ENCODE results near the gene CFAP221. TPM values are rescaled to one million over a fixed set of nuclear protein-coding genes. Genes with fewer than 3 reads are reported as not detected.
"Not testable (repeated sequence)": the region's sequence is repeated elsewhere in the genome, so short reads cannot be mapped to it uniquely, and the experiment has no call there.

The CFAP221 gene
- total RNA-seq, 1 donor = not detected

GRCh38 chr2:119606674-119607073 lies 62.4 kb downstream of the CFAP221 start:
- no peak for DNase-seq (ENCODE audit: low read depth)
- no peak for TF ChIP-seq CTCF (IDR thresholded peaks at IDR 0.05; ENCODE audit: insufficient read depth, low read length)
- H3K4me3 ChIP-seq (ENCODE audit: low read depth, low read length) = no peak overlapping the region

- no peak for TF ChIP-seq CTCF (IDR thresholded peaks at IDR 0.05; ENCODE audit: insufficient read depth, low read length)
- H3K4me3 ChIP-seq (ENCODE audit: low read depth, low read length) = no peak overlapping the region
- no peak for DNase-seq (ENCODE audit: low read depth)
Measured at GRCh38 chr2:119608553-119608952, 64.3 kb downstream of the CFAP221 start.

GRCh38 chr2:119609337-119609736 lies 65.1 kb downstream of the CFAP221 start:
- TF ChIP-seq CTCF (IDR thresholded peaks at IDR 0.05; ENCODE audit: insufficient read depth, low read length) = no peak
- no peak for DNase-seq (ENCODE audit: low read depth)
- no peak overlapping the region for H3K4me3 ChIP-seq (ENCODE audit: low read depth, low read length)

- not testable (repeated sequence) for DNase-seq (ENCODE audit: low read depth)
Measured at GRCh38 chr2:119614140-119614539, 69.9 kb downstream of the CFAP221 start.

GRCh38 chr2:119616421-119616820 lies 72.2 kb downstream of the CFAP221 start:
- no peak for DNase-seq (ENCODE audit: low read depth)
- no peak for TF ChIP-seq CTCF (IDR thresholded peaks at IDR 0.05; ENCODE audit: insufficient read depth, low read length)
- no peak overlapping the region for H3K4me3 ChIP-seq (ENCODE audit: low read depth, low read length)

More at GRCh38 chr2:119614140-119614539, 69.9 kb downstream of the CFAP221 start:
- H3K4me3 ChIP-seq (ENCODE audit: low read depth, low read length) = not testable (repeated sequence)

GRCh38 chr2:119617455-119617854 lies 73.2 kb downstream of the CFAP221 start:
- H3K4me3 ChIP-seq (ENCODE audit: low read depth, low read length) = no peak overlapping the region
- TF ChIP-seq CTCF (IDR thresholded peaks at IDR 0.05; ENCODE audit: insufficient read depth, low read length) = no peak
- DNase-seq (ENCODE audit: low read depth) = no peak

- DNase-seq (ENCODE audit: low read depth); H3K4me3 ChIP-seq (ENCODE audit: low read depth, low read length): not testable (repeated sequence)
Measured at GRCh38 chr2:119618725-119619124, 74.5 kb downstream of the CFAP221 start.

GRCh38 chr2:119625226-119625625 lies 81.0 kb downstream of the CFAP221 start:
- TF ChIP-seq CTCF (IDR thresholded peaks at IDR 0.05; ENCODE audit: insufficient read depth, low read length) = no peak
- H3K4me3 ChIP-seq (ENCODE audit: low read depth, low read length) = no peak overlapping the region
- DNase-seq (ENCODE audit: low read depth) = no peak
